NCI-H2107 (cell line): ENCODE data around the gene GPX4.

Experiments used
- DNase-seq: peaks from one replicate; lab custom pipeline; 2025; lab: John Stamatoyannopoulos, UW

Gene GPX4

DNA sequence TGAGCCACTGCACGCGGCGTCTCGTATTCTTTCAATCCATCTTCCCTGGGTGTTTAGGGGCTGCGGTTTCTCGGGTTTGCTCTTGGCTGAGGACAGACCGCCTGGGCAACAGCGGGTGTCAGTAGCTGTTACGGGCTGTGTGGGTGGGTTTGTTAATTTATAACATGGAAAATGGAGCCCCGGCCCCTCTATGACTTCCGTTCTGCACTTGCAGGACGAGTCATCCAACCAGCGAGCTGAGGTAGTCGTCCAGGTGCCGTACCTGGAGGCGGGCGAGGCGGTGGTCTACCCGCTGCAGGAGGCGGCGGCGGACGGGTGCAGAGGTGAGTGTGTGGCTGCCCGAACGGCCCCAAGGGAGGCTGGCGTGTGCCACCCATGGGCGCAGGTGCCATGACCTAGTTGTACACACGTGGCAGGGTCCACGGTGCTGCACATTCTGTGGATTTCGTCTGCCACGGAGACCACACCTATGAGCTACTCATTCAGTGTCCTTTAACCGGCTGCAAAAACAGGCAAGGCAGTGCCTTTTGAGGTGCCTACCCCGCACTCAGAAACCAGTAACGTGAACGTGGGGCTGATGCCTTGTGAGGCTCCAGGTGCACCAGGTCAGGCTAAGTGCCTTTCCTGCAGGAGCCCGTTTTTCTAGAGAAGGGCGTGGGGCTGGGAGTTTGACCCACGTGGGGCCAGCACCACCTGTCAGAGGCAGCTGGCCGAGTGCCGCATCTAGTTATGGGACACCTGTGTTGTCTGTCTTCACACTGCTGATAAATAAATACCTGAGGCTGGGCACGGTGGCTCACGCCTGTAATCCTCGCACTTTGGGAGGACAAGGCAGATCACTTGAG is 19.5 kb upstream of the GPX4 start:
- DNase-seq: no peak

DNA sequence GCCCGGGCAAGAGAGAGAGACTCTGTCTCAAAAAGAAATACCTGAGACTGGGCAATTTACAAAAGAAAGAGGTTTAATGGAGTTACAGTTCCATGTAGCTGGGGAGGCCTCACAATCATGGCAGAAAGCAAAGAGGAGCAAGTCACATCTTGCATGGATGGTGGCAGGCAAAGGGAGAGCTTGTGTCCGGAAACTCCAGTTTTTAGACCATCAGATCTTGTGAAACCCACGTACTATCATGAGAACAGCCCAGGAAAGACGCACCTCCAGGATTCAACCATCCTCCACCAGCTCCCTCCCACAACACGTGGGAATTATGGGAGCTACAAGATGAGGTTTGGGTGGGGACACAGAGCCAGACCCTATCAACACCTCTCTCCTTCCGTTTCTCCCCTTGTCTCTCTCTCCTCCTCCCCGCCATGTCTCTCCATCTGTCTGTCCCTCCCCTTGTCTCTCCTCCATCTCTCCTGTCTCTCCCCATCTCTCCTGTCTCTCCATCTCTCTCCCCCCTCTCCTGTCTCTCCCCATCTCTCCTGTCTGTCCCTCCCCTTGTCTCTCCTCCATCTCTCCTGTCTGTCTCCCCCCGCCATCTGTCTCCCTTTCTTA is 18.6 kb upstream of the GPX4 start:
- no peak for DNase-seq

DNA sequence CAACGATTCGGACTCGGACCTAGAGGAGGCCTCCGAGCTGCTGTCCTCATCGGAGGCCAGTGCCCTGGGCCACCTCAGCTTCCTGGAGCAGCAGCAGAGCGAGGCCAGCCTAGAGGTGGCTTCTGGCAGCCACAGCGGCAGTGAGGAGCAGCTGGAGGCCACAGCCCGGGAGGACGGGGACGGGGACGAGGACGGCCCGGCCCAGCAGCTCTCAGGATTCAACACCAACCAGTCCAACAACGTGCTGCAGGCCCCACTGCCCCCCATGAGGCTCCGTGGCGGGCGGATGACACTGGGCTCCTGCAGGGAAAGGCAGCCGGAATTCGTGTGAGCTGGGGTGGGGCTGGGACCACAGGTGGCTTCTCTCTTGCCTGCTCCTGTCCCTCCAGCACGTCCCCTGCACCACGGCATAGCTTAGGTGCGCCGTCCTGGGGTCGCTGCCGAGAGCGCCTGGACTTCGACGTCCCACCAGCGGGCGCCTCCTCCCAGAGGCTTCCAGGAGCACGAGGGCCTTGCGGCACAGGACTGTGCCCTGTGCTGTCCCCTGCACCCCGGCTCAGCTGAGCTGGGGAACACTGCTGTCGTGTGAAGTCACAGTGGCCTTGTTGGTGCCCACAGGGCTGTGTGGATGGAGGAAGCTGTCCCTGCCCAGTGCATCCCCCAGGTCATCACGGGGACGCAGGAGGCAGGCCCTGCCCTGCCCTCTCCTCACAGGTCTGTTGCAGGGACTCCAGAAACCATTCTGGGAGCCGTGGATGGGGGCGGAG is 17.9 kb upstream of the GPX4 start:
- DNase-seq: no peak

DNA sequence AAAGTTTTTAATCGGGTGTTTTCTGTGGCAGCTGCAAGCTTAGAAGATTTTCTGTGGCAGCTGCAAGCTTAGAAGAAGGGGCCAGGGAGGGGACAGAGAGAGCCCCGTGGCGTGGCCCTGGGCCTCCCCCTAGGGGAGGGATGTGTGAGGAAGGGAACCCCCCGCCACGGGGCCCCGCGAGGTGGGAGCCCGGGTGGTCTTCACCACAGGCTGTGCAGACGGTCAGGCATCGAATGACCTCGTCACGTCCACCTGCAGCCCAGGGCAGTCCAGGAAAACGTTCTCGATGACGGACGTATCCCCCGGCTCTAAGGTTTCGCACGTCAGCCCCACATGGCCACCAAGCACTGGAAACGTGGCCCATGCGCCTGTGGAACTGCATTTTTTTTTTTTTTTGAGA is 17.2 kb upstream of the GPX4 start:
- DNase-seq: no peak

DNA sequence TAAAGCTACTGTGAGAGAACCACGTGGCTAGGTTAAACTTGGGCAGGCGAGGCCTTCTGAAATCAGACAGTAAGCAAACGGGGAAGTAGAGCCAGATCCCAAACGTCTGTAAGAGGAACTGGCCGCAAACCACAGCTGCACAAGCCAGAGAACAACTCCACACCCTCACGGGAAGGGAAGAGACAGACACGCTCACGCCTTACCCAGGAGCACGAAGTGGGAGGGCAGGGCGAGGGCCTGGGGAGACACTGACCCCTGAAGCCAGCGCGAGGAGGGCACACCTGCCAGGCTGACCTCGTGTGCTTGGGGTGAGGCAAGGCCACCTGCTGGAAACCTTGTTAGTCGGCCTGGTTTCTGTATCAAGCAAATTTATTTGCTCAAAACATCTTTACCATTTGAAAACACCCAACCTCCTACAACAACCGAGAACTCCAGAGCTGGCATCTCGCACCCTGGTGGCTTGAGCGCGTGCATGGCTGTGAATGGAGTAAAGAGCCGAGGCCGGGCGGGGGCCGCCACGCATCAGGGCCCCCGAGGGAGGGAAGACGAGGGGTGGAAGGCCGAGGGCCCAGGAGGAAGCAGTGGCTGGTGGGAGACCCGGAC is 15.9 kb upstream of the GPX4 start:
- DNase-seq: no peak

DNA sequence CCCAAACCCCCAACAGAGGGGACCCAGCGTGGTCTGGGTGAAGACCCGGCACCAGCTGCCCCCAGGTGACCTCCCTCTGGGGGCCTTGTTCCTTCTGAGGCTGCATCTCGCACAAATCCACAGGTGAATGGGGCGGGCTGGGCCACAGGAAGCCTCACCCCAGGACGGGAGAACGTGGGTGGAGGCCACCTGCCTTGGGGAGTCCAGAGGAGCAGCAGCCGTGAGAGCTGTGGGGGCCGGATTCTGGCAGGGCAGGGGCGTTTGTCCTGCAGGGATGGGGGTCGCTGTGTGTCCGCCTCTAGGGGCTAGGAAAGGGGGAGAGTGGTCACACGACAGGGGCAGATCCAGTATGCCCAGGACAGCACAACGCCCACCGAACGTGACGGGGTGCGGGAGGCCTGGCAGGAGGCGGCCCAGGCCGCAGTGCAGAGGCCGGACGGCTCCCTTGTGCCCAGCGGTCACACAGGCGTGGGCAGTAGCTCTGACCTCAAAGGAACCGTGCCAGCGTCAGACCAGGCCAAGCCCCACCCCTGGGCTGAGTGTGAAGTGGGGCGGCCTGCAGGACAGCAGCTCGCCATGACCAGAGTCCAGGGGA is 15.3 kb upstream of the GPX4 start:
- DNase-seq: no peak

DNA sequence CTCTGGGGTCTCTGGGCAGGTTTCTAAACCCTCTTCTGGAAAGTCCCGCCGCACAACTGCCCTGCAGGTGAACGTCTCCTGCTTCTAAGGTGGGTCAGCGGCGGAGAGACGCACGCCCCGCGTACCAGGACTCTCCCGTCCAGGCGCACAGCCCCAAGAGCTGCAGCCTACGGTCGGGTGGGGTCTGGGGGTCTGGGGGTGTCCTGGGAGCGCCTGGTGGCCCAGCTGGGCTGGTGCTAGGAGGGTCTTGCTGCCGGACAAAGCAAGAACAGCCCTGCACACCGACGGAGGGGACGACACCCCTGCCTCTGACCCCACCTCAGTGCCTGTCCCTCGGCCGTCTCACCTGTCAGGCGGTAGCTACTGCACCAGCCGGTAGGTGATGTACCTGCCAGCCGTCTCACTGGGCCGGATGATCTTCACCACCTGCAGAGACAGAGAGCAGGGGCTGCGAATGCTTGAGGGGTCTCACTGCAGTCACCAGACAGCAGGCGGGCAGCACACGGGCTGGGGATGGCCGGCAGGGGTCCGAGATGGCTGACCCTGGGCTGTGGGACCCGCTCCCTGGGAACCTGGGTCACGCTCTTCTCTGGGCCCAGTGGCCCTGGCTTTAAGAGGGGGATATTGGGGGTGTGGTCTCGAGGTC is 14.5 kb upstream of the GPX4 start:
- DNase-seq: no peak

DNA sequence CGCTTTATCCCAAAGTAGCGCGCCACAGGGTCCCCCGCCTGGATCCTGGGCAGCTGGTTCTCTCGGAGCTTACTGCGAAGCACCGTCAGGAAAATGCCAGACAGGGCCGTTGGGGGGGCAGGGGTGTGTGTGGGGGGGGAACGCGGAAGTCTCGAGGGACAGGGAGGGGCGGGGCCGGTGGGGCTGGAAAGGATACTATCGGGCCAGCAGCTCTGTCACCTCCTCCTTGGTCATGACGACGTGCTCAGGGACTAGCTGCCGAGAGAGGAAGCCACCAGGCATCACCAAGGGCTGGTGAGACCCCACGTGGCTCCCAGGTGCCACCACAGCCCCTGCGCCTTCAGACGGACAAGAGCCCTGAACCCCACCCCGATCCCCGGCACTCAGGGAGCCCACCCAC is 13.9 kb upstream of the GPX4 start:
- DNase-seq: no peak

DNA sequence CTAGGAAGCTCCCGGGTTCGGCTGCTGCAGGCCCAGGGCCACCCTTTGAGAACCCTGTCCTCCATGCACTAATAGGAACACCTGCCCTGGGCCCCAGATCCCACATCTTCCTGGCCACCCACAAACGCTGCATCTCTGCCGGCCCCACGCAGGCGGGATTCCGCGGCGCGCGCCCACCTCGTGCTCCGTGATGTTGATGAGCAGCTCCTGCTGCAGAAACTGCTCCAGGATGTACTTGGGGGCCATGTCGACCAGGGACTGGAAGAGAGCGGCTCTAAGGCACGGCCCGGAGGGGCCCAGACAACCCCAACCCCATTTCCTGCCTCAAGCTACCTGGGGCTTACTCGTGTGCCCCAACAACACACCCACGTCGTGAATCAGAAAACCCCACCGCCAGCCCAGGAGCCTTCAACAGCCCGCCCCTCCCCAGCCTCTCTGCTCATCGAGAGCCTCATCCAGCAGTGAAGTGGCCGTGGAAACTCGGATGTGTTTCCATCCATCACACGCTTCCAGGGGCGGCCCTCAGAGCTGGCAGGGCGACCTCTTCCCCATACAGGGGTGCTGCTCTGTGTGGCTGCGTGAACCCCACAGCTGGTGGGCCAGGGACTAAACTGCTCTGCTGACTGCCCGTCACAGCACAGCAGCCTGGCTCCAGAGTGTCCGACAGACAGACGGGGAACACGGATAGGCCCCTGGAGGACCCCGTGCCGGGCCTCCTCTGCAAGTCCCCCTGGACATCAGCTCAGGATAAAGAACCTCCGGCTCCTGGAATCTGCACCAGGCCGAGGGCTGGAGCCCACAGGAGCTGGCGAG is 12.9 kb upstream of the GPX4 start:
- no peak for DNase-seq

DNA sequence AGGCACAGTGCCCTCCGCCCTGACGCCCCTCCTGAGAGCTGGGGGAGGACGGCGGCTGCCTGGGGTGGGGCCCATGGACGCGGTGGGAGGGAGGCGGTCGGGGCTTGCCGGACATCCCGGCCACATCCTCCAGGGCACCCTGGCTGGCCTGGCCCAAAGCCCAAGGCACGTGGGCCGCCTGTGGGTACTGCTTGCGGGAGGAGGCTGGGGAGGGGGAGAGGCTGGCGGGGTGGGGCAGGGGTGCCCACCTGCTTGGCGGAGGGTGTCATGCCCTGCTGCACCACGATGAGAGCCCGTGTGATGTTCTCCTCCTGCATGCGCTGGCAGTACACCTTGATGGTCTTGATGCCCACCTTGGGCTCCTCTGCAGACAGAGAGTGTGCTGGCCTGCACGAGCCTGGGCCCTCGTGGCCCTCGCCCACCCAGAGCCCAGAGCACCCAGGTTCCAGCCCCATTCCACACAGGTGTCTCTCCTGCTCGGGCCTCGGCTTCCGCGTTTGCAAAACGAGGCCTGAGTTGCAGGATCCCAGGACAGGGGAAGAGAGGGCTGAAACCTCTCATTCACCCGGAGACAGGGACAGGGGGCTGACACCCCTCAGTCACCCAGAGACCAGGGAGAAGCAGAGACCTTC is 12.1 kb upstream of the GPX4 start:
- no peak for DNase-seq

DNA sequence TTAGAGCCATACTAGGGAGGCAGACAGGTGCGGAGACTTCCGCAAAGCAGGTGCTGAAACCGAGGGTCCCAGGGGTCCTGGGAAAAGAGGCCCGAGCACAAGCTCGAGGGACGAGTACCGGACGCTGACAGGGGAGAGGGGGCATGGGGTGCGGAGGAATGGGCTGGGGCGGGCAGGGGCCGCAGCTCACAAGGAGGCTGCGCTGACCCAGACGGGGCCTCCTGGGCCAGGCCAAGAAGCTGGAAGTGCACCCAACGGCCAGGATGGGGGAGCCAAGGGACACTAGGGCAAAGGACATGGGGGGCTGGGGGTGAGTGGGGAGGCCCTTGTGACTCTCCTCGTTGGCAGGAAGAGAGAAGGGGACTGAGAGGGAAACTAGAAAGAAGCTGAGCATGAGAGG is 10.5 kb upstream of the GPX4 start:
- DNase-seq: no peak

DNA sequence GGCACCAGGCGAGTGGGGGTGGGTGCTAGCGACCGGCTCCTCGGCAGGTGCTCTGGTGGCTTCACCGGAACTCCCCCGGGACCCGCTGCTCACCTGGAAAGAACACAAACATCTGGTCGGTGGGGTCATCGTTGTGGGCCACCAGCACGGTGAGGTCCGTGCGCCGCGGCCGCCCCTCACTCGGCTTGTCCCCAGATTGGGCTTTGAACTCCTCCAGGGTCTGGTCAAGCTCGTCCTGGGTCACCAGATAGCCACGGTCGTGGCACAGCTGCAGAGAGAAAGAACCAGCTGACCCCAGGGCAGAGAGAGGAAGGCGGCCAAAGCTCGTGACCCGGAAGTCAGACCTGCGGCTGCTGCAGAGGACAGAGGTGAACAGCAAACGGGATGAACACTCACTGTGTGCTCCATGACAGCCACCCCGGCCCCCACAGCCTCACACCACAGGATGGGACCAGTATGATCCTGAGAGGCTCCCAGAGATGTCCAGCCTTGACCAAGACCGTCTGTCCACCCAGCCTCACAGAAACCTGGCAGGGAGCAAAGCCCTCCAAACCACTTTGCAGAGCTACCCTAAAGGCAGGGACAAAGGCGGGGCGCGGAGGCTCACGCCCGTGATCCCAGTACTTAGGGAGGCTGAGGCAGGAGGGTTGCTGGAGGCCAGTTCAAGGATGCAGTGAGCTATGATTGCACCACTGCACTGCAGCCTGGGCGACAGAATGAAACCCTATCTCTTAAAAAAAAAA is 9.8 kb upstream of the GPX4 start:
- no peak for DNase-seq

DNA sequence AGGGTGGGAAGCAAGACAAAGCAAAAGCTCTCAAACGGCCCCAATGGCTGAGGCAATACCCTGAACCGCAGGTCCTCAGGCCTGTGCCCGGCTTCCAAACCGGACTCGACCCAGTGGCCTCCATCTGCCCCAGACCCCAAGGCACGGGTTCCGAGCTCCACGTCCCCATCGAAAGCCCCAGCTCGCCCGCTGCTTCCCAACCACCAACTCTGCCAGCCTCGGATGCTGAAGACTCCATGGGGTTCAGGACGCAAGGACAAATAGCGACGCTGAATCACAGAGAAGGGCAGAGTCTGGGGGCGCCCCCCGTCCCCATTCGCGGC is 9.2 kb upstream of the GPX4 start:
- DNase-seq: no peak

DNA sequence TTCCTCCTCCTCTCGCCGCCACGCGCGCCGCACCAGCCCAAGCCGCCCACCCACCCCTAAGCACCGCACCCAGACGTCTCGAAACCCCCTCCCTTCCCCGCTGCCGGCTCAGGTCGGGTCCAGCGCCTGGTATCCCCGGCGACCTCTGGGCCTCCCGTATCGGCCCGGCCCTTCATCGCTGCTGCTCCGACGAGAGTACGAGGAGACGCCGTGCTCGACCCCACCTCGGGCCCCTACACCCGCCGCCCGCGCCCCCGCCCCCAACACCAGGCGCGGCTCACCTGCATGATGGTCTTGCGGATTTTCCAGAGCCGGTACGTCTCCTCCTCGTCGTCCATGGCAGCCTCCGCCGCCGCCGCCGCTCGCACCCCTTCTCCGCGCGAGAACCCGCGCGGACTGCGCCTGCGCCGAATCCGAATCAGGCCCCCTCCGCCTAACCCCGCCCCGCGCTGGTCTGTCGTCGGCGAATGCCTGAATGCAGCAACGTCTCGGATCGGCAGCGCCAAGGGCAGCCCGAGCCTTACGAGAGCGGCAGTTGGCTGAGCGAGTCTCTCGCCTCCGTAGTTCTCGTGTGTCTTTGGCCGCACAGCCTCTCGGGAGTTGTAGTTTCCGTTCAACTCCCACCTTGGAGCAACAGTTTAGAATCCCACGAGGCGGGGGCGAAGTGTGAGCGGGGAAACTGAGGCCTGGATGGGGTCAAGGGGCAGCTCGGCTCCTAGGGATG is 8.7 kb upstream of the GPX4 start, which contains the start of gene POLR2E:
Gene POLR2E, minus strand, starts transcription at position 398 of the 724 bp plus-strand sequence. Its CDS starts 60 bp downstream, at position 338.
- peak; percentile 93 for DNase-seq

DNA sequence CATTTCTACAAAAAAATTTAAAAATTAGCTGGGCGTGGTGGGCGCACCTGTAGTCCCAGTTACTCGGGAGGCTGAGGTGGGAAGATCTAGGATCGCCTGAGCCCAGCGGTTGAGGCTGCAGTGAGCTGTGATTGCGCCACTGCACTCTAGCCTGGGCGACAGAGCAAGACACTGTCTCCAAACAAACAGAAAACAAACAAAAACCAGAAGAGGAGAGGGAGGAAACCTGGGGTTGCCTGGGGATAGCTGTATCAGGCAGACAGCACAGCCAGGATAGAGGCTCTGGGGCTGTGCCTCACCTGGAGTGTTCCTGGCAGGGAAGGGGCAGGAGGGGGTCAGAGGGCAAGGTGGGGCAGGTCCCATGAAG is 6.0 kb upstream of the GPX4 start:
- DNase-seq: no peak

DNA sequence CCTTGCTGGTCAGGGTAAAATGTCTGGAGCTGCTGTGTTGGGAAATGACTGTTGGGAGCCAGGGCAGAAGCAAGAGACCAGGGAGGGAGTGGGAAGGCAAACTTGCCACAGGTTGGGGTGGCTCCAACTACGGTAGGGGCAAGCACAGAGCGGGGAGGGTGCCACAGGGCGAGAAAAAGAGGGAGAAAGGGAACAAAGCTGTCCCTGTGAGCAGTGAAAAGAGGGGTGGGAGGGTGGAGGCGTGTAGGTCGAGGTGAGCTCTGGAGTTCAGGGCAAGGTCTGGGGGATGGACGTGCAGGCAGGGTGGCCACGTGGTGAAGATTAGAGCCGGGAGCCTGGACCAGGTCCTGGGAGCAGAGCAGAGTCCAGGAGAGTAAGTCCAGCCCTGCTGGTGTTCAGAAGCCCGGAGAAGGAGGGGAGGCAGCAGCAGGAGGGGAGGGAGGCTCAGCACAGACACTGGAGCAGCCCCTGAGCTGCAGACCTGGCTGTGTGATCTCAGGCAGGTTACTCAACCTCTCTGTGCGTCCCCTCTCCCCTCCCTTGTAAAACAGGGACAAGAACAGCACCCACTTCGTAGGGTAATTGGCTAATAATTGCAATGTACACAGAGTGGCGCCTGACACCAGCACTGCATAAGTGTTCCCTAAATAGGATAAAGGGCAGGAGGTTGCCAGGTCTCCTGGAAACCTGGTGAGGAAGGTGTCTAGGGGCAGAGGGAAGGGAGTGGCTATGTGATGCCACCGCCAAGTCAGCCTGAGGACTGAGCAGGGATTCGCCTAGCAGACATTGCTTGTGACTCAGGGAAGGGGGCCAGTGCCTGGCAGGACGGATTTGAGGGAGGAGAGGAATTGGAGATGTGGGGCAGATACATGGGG is 5.4 kb upstream of the GPX4 start:
- no peak for DNase-seq

DNA sequence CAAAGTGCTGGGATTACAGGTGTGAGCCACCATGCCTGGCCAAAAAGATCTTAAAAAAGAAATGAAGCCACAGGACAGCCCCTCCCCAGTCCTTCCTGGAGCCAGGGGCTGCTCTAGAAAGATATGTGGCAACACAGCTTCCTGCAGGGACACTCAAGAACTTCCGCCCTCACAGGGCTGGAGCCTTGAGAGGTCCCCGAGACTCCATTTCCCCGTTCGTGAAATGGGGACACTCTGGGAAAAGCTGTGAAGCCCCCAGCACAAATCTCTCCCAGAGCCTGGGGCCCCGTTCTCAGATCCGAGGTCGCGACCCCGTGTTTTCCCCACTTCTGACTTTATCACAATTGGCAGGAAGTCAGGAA is 2.5 kb upstream of the GPX4 start:
- no peak for DNase-seq
